HEK293 (cell line): Measurements from ENCODE around the gene GNAQ.
A peak's percentile ranks its signal among the peaks of the same experiment; 100 is the strongest.

Experiments used
- CTCF ChIA-PET: fragments of 350-600 bp; formaldehyde crosslinking; extraction: SDS; loops from one replicate; lab custom pipeline; 2021; ENCODE audit warnings: antibody characterized with exemption; lab: Yijun Ruan, JAX
- POLR2A ChIA-PET: fragments of 300-600 bp; formaldehyde crosslinking; extraction: SDS; loops from one replicate; lab custom pipeline; 2020; ENCODE audit warnings: antibody characterized with exemption, inconsistent platforms; lab: Yijun Ruan, JAX
- H3K27ac ChIP-seq: fragments of 200-500 bp; sonication (Bioruptor generic); 2 replicates; pipeline ENCODE4 v1.5.1; 2014; ENCODE audit warnings: low read depth, low read length, control low read depth, inconsistent platforms; ENCODE audit errors: extremely low read depth
- H3K36me3 ChIP-seq, 2 experiments: fragments of 200-500 bp in 1 of 2; sonication (Bioruptor generic) in 1 of 2; 1 replicate in 1 of 2; 2 replicates in 1 of 2; pipeline ENCODE4 v1.5.1; 2014 to 2017; ENCODE audit warnings: inconsistent platforms in 2 of 2, low read length in 2 of 2; ENCODE audit not compliant: control insufficient read depth in 2 of 2, insufficient read depth in 1 of 2
- H3K4me1 ChIP-seq: fragments of 200-500 bp; sonication (Bioruptor generic); 2 replicates; pipeline ENCODE4 v1.5.1; 2014; ENCODE audit warnings: mild to moderate bottlenecking, low read length, inconsistent platforms; ENCODE audit not compliant: control insufficient read depth, insufficient read depth
- H3K4me3 ChIP-seq: 2 replicates; pipeline ENCODE4 v1.5.1; 2011; ENCODE audit warnings: low read depth, mild to moderate bottlenecking, control low read depth, low read length, moderate library complexity
- H3K9me3 ChIP-seq: fragments of 200-500 bp; sonication (Bioruptor generic); 2 replicates; pipeline ENCODE4 v1.5.1; 2014; ENCODE audit warnings: low read depth, low read length, inconsistent platforms; ENCODE audit not compliant: control insufficient read depth, insufficient read depth
- KLF16 ChIP-seq: fragments of 450-650 bp; formaldehyde crosslinking; IDR thresholded peaks from 2 replicates; pipeline ENCODE4 v1.5.1; 2017; ENCODE audit warnings: missing biosample characterization, missing genetic modification characterization
- SCRT2 ChIP-seq: fragments of 450-650 bp; formaldehyde crosslinking; IDR thresholded peaks from 2 replicates; pipeline ENCODE4 v1.5.1; 2016; ENCODE audit warnings: missing biosample characterization, missing genetic modification characterization
- SP7 ChIP-seq: fragments of 450-650 bp; formaldehyde crosslinking; IDR thresholded peaks from 2 replicates; pipeline ENCODE4 v1.5.1; 2016; ENCODE audit warnings: missing biosample characterization, missing genetic modification characterization
- TRIM28 ChIP-seq: IDR thresholded peaks from 2 replicates; pipeline ENCODE4 v1.6.1; 2011; ENCODE audit warnings: low read length, control low read depth, borderline replicate concordance
- YY1 ChIP-seq: fragments of 450-650 bp; formaldehyde crosslinking; IDR thresholded peaks from 2 replicates; pipeline ENCODE4 v1.5.1; 2018; ENCODE audit warnings: missing biosample characterization, missing genetic modification characterization
- ZBTB10 ChIP-seq: fragments of 450-650 bp; formaldehyde crosslinking; IDR thresholded peaks from 2 replicates; pipeline ENCODE4 v1.5.1; 2016; ENCODE audit warnings: missing biosample characterization, missing genetic modification characterization
- ZEB2 ChIP-seq: fragments of 450-650 bp; formaldehyde crosslinking; IDR thresholded peaks from 2 replicates; pipeline ENCODE4 v1.5.1; 2016; ENCODE audit warnings: missing biosample characterization, missing genetic modification characterization
- ZFP69B ChIP-seq: fragments of 450-650 bp; formaldehyde crosslinking; IDR thresholded peaks from 2 replicates; pipeline ENCODE4 v1.5.1; 2016; ENCODE audit warnings: missing biosample characterization, missing genetic modification characterization
- ZNF112 ChIP-seq: fragments of 450-650 bp; formaldehyde crosslinking; IDR thresholded peaks from 2 replicates; pipeline ENCODE4 v1.5.0; 2017; ENCODE audit warnings: missing biosample characterization, missing genetic modification characterization
- ZNF18 ChIP-seq: fragments of 450-650 bp; formaldehyde crosslinking; IDR thresholded peaks from 2 replicates; pipeline ENCODE4 v1.5.1; 2016; ENCODE audit warnings: missing biosample characterization, missing genetic modification characterization
- ZNF23 ChIP-seq: fragments of 450-650 bp; formaldehyde crosslinking; IDR thresholded peaks from 2 replicates; pipeline ENCODE4 v1.5.1; 2016; ENCODE audit warnings: missing biosample characterization, missing genetic modification characterization, borderline replicate concordance
- ZNF239 ChIP-seq: fragments of 450-650 bp; formaldehyde crosslinking; IDR thresholded peaks from 2 replicates; pipeline ENCODE4 v1.5.1; 2016; ENCODE audit warnings: missing biosample characterization, missing genetic modification characterization
- ZNF302 ChIP-seq: fragments of 450-650 bp; formaldehyde crosslinking; IDR thresholded peaks from 2 replicates; pipeline ENCODE4 v1.5.1; 2016; ENCODE audit warnings: missing biosample characterization, missing genetic modification characterization, low read depth
- ZNF324 ChIP-seq: fragments of 450-650 bp; formaldehyde crosslinking; IDR thresholded peaks from 2 replicates; pipeline ENCODE4 v1.5.1; 2016; ENCODE audit warnings: missing biosample characterization, missing genetic modification characterization
- ZNF596 ChIP-seq: fragments of 450-650 bp; IDR thresholded peaks from 2 replicates; pipeline ENCODE4 v1.5.0; 2018; ENCODE audit warnings: missing biosample characterization, mild to moderate bottlenecking, missing genetic modification characterization, moderate library complexity
- TF ChIP-seq, protein P1 (sequence below): fragments of 450-650 bp; formaldehyde crosslinking; IDR thresholded peaks from 2 replicates; pipeline ENCODE4 v1.5.1; 2016; ENCODE audit warnings: missing biosample characterization, missing genetic modification characterization
- TF ChIP-seq, protein P2 (sequence below): fragments of 450-650 bp; formaldehyde crosslinking; IDR thresholded peaks from 2 replicates; pipeline ENCODE4 v1.5.1; 2016; ENCODE audit warnings: missing biosample characterization, missing genetic modification characterization
- TF ChIP-seq, protein P3 (sequence below): fragments of 450-650 bp; formaldehyde crosslinking; IDR thresholded peaks from 2 replicates; pipeline ENCODE4 v1.5.1; 2017; ENCODE audit warnings: missing biosample characterization, missing genetic modification characterization

Gene GNAQ

DNA sequence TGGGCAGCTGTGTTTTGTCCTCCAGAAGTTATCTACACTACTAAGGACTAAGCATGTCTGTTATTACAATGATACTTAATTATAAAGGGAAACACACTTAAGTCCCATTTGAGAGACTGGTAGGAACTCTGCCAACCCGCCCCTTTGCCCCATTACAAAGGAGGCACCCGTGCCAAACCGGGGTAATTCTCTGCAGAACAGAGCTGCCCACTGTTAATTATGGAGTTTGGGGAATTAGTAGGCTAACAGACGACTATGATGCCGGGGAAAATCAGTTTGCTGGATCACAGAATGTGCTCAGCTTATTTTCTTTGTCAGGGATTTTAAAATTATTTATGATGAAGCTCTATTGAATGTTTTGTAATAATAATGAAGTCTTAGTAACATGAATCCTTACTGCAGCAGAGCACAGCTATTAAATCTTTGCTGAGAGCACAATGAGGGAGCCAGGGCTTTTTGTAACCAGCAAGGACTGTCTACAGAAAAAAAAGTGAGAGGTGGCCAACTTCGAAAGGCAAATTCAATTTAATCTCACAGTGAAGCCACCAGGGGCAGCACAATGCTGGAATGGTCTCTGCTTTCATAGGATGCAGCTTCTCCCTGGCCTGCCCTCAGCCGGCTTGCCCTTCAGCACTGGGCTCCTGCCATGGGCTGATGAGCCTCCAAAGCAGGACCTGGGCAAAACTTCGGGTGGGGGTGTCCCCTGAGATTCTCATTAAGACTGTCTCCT is 134.5 kb downstream of the GNAQ start:
- TF ChIP-seq, protein P1, sequence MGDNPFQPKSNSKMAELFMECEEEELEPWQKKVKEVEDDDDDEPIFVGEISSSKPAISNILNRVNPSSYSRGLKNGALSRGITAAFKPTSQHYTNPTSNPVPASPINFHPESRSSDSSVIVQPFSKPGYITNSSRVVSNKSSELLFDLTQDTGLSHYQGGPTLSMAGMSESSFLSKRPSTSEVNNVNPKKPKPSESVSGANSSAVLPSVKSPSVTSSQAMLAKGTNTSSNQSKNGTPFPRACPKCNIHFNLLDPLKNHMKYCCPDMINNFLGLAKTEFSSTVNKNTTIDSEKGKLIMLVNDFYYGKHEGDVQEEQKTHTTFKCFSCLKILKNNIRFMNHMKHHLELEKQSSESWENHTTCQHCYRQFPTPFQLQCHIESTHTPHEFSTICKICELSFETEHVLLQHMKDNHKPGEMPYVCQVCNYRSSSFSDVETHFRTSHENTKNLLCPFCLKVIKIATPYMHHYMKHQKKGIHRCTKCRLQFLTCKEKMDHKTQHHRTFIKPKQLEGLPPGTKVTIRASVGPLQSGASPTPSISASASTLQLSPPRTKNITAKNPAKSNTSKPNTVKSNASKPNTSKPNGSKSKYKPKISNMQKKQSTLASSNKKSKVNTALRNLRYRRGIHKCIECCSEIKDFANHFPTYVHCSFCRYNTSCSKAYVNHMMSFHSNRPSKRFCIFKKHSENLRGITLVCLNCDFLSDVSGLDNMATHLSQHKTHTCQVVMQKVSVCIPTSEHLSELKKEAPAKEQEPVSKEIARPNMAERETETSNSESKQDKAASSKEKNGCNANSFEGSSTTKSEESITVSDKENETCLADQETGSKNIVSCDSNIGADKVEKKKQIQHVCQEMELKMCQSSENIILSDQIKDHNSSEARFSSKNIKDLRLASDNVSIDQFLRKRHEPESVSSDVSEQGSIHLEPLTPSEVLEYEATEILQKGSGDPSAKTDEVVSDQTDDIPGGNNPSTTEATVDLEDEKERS (tag by site-specific recombination): no peak
- TF ChIP-seq ZNF324 (tag by site-specific recombination) (no peak), SP7 (0 out of 2 replicates have a peak, but pooled peaks have one; percentile 51), ZNF596 (tag by site-specific recombination) (no peak), ZBTB10 (tag by site-specific recombination) (no peak), ZNF239 (tag by site-specific recombination) (no peak), TRIM28 (peak; percentile 25; the same call in 1 of the 2 replicates)
- TF ChIP-seq, protein P2, sequence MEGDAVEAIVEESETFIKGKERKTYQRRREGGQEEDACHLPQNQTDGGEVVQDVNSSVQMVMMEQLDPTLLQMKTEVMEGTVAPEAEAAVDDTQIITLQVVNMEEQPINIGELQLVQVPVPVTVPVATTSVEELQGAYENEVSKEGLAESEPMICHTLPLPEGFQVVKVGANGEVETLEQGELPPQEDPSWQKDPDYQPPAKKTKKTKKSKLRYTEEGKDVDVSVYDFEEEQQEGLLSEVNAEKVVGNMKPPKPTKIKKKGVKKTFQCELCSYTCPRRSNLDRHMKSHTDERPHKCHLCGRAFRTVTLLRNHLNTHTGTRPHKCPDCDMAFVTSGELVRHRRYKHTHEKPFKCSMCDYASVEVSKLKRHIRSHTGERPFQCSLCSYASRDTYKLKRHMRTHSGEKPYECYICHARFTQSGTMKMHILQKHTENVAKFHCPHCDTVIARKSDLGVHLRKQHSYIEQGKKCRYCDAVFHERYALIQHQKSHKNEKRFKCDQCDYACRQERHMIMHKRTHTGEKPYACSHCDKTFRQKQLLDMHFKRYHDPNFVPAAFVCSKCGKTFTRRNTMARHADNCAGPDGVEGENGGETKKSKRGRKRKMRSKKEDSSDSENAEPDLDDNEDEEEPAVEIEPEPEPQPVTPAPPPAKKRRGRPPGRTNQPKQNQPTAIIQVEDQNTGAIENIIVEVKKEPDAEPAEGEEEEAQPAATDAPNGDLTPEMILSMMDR (tag by site-specific recombination): no peak
- TF ChIP-seq, protein P3, sequence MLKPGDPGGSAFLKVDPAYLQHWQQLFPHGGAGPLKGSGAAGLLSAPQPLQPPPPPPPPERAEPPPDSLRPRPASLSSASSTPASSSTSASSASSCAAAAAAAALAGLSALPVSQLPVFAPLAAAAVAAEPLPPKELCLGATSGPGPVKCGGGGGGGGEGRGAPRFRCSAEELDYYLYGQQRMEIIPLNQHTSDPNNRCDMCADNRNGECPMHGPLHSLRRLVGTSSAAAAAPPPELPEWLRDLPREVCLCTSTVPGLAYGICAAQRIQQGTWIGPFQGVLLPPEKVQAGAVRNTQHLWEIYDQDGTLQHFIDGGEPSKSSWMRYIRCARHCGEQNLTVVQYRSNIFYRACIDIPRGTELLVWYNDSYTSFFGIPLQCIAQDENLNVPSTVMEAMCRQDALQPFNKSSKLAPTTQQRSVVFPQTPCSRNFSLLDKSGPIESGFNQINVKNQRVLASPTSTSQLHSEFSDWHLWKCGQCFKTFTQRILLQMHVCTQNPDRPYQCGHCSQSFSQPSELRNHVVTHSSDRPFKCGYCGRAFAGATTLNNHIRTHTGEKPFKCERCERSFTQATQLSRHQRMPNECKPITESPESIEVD: no peak
- TF ChIP-seq, all 188 proteins: peak for 2
- POLR2A ChIA-PET: no interaction called here
- H3K4me3 ChIP-seq: no peak overlapping the region
- no peaks in the 10 kb centered on the region for H3K9me3 ChIP-seq
- H3K36me3 ChIP-seq: no peaks in the 10 kb centered on the region
- no peak overlapping the region for H3K27ac ChIP-seq
- CTCF ChIA-PET: interaction anchor here (0.7 to 1.5 kb wide), 7 partner anchors 10 to 80 kb away, joined by 3 to 12 read pairs (median 4); no protein-coding TSS in a partner anchor
- no peaks in the 10 kb centered on the region for H3K4me1 ChIP-seq

DNA sequence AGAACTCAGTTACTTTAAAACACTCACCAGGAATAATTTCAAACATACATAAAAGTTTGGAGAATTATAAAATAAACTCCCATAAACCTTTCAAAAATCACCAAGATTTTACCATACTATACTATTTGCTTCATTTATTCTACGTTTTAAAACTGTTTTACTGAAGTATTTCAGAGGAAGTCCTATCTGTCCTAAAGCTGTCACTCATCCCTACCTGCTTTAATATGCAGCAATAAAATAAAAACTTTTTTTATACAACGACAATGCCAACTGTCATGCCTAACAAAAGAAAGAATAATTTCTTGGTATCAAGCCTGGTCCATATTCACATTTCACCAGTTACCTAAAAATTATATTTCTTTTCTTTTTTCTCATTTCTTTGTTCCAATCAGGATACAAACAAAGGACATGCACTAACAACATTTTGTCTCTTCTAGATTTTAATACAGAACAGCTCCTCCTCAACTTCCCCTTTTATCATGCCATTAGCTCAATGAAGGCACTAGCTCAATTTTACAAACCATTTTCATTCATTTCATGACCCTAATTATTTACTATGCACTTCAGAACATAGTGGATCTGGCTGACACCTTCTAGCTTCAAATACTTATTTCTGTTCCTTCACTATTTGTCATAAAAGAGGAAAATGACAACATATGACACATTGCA is 135.2 kb downstream of the GNAQ start:
- Histone ChIP-seq H3K9me3 (no peaks in the 10 kb centered on the region), H3K4me3 (no peak overlapping the region), H3K36me3 (no peaks in the 10 kb centered on the region), H3K4me1 (no peaks in the 10 kb centered on the region), H3K27ac (no peak overlapping the region)
- CTCF ChIA-PET: interaction anchor here (0.7 to 1.5 kb wide), 8 partner anchors 11 to 81 kb away, joined by 3 to 12 read pairs (median 4); no protein-coding TSS in a partner anchor
- POLR2A ChIA-PET: no interaction called here
- no peak for TF ChIP-seq SCRT2 (tag by site-specific recombination)
- no peak for TF ChIP-seq ZNF302 (tag by site-specific recombination)
- TF ChIP-seq ZNF23: no peak
- no peak for TF ChIP-seq ZNF18 (tag by site-specific recombination)
- TF ChIP-seq ZEB2 (tag by site-specific recombination): no peak
- no peak for TF ChIP-seq ZFP69B (tag by site-specific recombination)
- no peak for TF ChIP-seq KLF16 (tag by site-specific recombination)
- no peak for TF ChIP-seq YY1 (tag by site-specific recombination)
- TF ChIP-seq ZNF112: no peak
